OCI-LY3 (cell line): ENCODE results near the gene RDH16.

Experiments
- H2AFZ ChIP-seq: fragments of 200-600, 300-600 bp; shearing (Covaris generic); 2 replicates; pipeline ENCODE4 v1.6.0; 2014; ENCODE audit warnings: antibody characterized with exemption, low read depth, low read length
- H3K27ac ChIP-seq: fragments of 200-600, 300-600 bp; sonication (generic); 2 replicates; pipeline ENCODE4 v1.5.1; 2014; ENCODE audit warnings: mild to moderate bottlenecking, low read length, moderate library complexity, mixed read lengths
- H3K27me3 ChIP-seq: fragments of 200-600, 300-600 bp; sonication (generic); 2 replicates; pipeline ENCODE4 v1.6.1; 2014; ENCODE audit warnings: low read depth, low read length, mixed read lengths
- H3K36me3 ChIP-seq: fragments of 200-600, 300-600 bp; sonication (generic); replicated peaks from 2 replicates; pipeline ENCODE3; 2014; ENCODE audit warnings: low read depth, low read length, mixed read lengths
- H3K4me1 ChIP-seq: fragments of 300-600, 200-600 bp; sonication (generic); 2 replicates; pipeline ENCODE4 v1.6.1; 2014; ENCODE audit warnings: low read length, mixed read lengths
- H3K4me2 ChIP-seq: fragments of 200-600, 300-600 bp; sonication (generic); 2 replicates; pipeline ENCODE4 v1.6.1; 2014; ENCODE audit warnings: low read length, mixed read lengths
- H3K4me3 ChIP-seq: fragments of 300-600, 200-600 bp; sonication (generic); 2 replicates; pipeline ENCODE4 v1.5.1; 2014; ENCODE audit warnings: antibody characterized with exemption, mild to moderate bottlenecking, low read length, moderate library complexity
- H3K79me2 ChIP-seq: fragments of 300-600, 200-600 bp; shearing (Covaris generic); 2 replicates; pipeline ENCODE4 v1.6.1; 2014; ENCODE audit warnings: mild to moderate bottlenecking, low read length, mixed read lengths
- H3K9ac ChIP-seq: fragments of 300-600, 200-600 bp; shearing (Covaris generic); 2 replicates; pipeline ENCODE4 v1.6.0; 2014; ENCODE audit warnings: mild to moderate bottlenecking, low read length, moderate library complexity
- H3K9me3 ChIP-seq: fragments of 200-600, 300-600 bp; shearing (Covaris generic); 2 replicates; pipeline ENCODE4 v1.6.1; 2014; ENCODE audit warnings: low read length, mixed read lengths; ENCODE audit not compliant: insufficient read depth
- H4K20me1 ChIP-seq: fragments of 200-600, 300-600 bp; sonication (generic); 2 replicates; pipeline ENCODE4 v1.6.1; 2016; ENCODE audit warnings: low read length, mixed read lengths; ENCODE audit not compliant: insufficient read depth
- CTCF ChIP-seq: fragments of 200-600, 300-600 bp; sonication (generic); IDR thresholded peaks from 2 replicates; pipeline ENCODE4 v1.5.1; 2014; ENCODE audit warnings: antibody characterized with exemption, low read length, low read depth
- EZH2phosphoT487 ChIP-seq: fragments of 200-600 bp; shearing (Covaris generic); IDR thresholded peaks from 2 replicates; pipeline ENCODE4 v1.6.1; 2018; ENCODE audit warnings: antibody characterized with exemption, mixed run types, low read depth

The RDH16 gene

GRCh38 chr12:56995930-56996496 lies 38.6 kb upstream of the RDH16 start:
- no peaks in the 10 kb centered on the region for H3K9me3 ChIP-seq
- H3K4me3 ChIP-seq = no peak overlapping the region
- no peak for TF ChIP-seq EZH2phosphoT487
- TF ChIP-seq CTCF = no peak
- 0 out of 2 replicates have a peak, but pooled peaks cover 8% of the 10 kb centered on the region for H4K20me1 ChIP-seq
- no peak overlapping the region for H3K27ac ChIP-seq
- H3K9ac ChIP-seq = no peak overlapping the region
- H3K79me2 ChIP-seq = peaks cover 34% of the 10 kb centered on the region
- no peak overlapping the region for H2AFZ ChIP-seq
- H3K36me3 ChIP-seq = peaks cover 19% of the 10 kb centered on the region
- H3K4me2 ChIP-seq = no peak overlapping the region
- no peaks in the 10 kb centered on the region for H3K27me3 ChIP-seq
- peaks cover 36% of the 10 kb centered on the region for H3K4me1 ChIP-seq

- Histone ChIP-seq H3K4me1 (peaks cover 32% of the 10 kb centered on the region), H4K20me1 (0 out of 2 replicates have a peak, but pooled peaks cover 3% of the 10 kb centered on the region), H3K9me3 (no peaks in the 10 kb centered on the region), H3K79me2 (peaks cover 29% of the 10 kb centered on the region), H3K36me3 (peaks cover 15% of the 10 kb centered on the region), H3K9ac (no peak overlapping the region), H3K4me2 (no peak overlapping the region), H2AFZ (no peak overlapping the region), H3K27me3 (no peaks in the 10 kb centered on the region), H3K4me3 (no peak overlapping the region), H3K27ac (no peak overlapping the region)
- TF ChIP-seq EZH2phosphoT487 (no peak), CTCF (no peak)
Measured at GRCh38 chr12:56995201-56995929, 38.0 kb upstream of the RDH16 start.

- Histone ChIP-seq H3K9me3 (no peaks in the 10 kb centered on the region), H3K4me3 (no peak overlapping the region), H3K79me2 (peaks cover 18% of the 10 kb centered on the region), H3K9ac (no peak overlapping the region), H2AFZ (no peak overlapping the region), H3K36me3 (peaks cover 11% of the 10 kb centered on the region), H4K20me1 (no peaks in the 10 kb centered on the region), H3K27ac (no peak overlapping the region), H3K4me2 (no peak overlapping the region), H3K27me3 (peaks cover 2% of the 10 kb centered on the region; the same call in 1 of the 2 replicates), H3K4me1 (peaks cover 21% of the 10 kb centered on the region)
- TF ChIP-seq EZH2phosphoT487 (no peak), CTCF (no peak)
Measured at GRCh38 chr12:56994231-56994746, 36.9 kb upstream of the RDH16 start.

- no peaks in the 10 kb centered on the region for H4K20me1 ChIP-seq
- H3K9me3 ChIP-seq = no peaks in the 10 kb centered on the region
- no peak overlapping the region for H3K4me3 ChIP-seq
- no peak overlapping the region for H3K4me2 ChIP-seq
- no peak overlapping the region for H3K27ac ChIP-seq
- no peak overlapping the region for H2AFZ ChIP-seq
- H3K27me3 ChIP-seq = peaks cover 12% of the 10 kb centered on the region
- H3K79me2 ChIP-seq = peaks cover 11% of the 10 kb centered on the region
- peaks cover 12% of the 10 kb centered on the region for H3K4me1 ChIP-seq
- no peak for TF ChIP-seq EZH2phosphoT487
- TF ChIP-seq CTCF = no peak
- H3K9ac ChIP-seq = no peak overlapping the region
- peaks cover 9% of the 10 kb centered on the region for H3K36me3 ChIP-seq
Measured at GRCh38 chr12:56993346-56993745, 35.9 kb upstream of the RDH16 start.
